Mucosa of descending colon (tissue), 3 donors: ENCODE data around the gene MORF4L1. TPM values are rescaled to one million over a fixed set of nuclear protein-coding genes. Genes with fewer than 3 reads are reported as not detected.
"Not testable (repeated sequence)": the region's sequence is repeated elsewhere in the genome, so short reads cannot be mapped to it uniquely, and the experiment has no call there.

Experiments used
- ATAC-seq: fragments of 200-7000 bp; cut with Tn5 transposase; one replicate; pipeline ENCODE4 v1.9.1; 2020; ENCODE audit warnings: mild to moderate bottlenecking, moderate library complexity
- DNase-seq, 3 donors: peaks; one replicate each; pipeline ENCODE4 v3.0.0-alpha.2; 2020
- H3K36me3 ChIP-seq: fragments of 200-600 bp; one replicate; pipeline ENCODE4 v1.8.0; 2021; ENCODE audit warnings: low read depth, mild to moderate bottlenecking
- H3K4me1 ChIP-seq: fragments of 200-600 bp; one replicate; pipeline ENCODE4 v1.8.0; 2021; ENCODE audit warnings: low read depth, mild to moderate bottlenecking
- H3K4me3 ChIP-seq: fragments of 200-600 bp; one replicate; pipeline ENCODE4 v1.8.0; 2021; ENCODE audit warnings: mild to moderate bottlenecking
- H3K9me3 ChIP-seq: fragments of 200-600 bp; one replicate; pipeline ENCODE4 v1.8.0; 2021; ENCODE audit warnings: mild to moderate bottlenecking
- CTCF ChIP-seq: fragments of 200-600 bp; IDR thresholded peaks from one replicate; pipeline ENCODE4 v1.8.0; 2022; ENCODE audit warnings: antibody characterized with exemption, mild to moderate bottlenecking
- intact Hi-C, 2 donors: fragments of 100-400 bp; cut with DNase I in 1 of 2; cut with micrococcal nuclease in 1 of 2; formaldehyde crosslinking; loops; one replicate each; pipeline versions ENCODE4 v1.11.0 to v1.11.1; 2022; cut with DNase I, micrococcal nuclease
- total RNA-seq, 3 donors: library from RNA; stranded (reverse); fragmentation: NEBNext Ultra II Directional in 2 of 3; extraction: Animal tissue kit (Norgen Biotek cat#: 25700) in 2 of 3; gene quantifications; one replicate each; pipeline versions ENCODE4 v1.2.1 to v1.2.4, GENCODE V29; 2021 to 2023
- donor health status: DM: no; HTN: no; CAD: no; lungs with moderate emphysema.
- donor health status: DM: no; HTN: no; CAD: no.
- donor health status: DM: no; HTN: yes; CAD: no.

Gene MORF4L1
- total RNA-seq, 3 donors from 2014 or later: 151 to 307 (median 188) TPM

GRCh38 chr15:78837131-78837530, 35.6 kb upstream of the MORF4L1 start:
- DNase-seq (no peak), ATAC-seq (no peak)
- Histone ChIP-seq H3K4me1 (no peaks in the 10 kb centered on the region), H3K4me3 (no peak overlapping the region), H3K36me3 (no peaks in the 10 kb centered on the region), H3K9me3 (no peaks in the 10 kb centered on the region)
- no peak for TF ChIP-seq CTCF
- intact Hi-C loops: no loop called here

- Histone ChIP-seq H3K4me3 (no peak overlapping the region), H3K4me1 (no peaks in the 10 kb centered on the region), H3K9me3 (no peaks in the 10 kb centered on the region), H3K36me3 (no peaks in the 10 kb centered on the region)
- intact Hi-C loops: no loop called here
- no peak for DNase-seq
- ATAC-seq: no peak
- TF ChIP-seq CTCF: no peak
These were observed 35.1 kb upstream of the MORF4L1 start for GRCh38 chr15:78837543-78837942.

- no peaks in the 10 kb centered on the region for H3K9me3 ChIP-seq
- no peaks in the 10 kb centered on the region for H3K4me1 ChIP-seq
- TF ChIP-seq CTCF: no peak
- peak; percentile 13 for ATAC-seq
- H3K4me3 ChIP-seq: no peak overlapping the region
- intact Hi-C loops: no loop called here
- DNase-seq: peak in 1 of 3 donors; percentile 13
- no peaks in the 10 kb centered on the region for H3K36me3 ChIP-seq
These were observed 34.2 kb upstream of the MORF4L1 start for GRCh38 chr15:78838489-78838888.

GRCh38 chr15:78839151-78839550, 33.5 kb upstream of the MORF4L1 start:
- intact Hi-C loops, H3K9me3 ChIP-seq, DNase-seq, H3K36me3 ChIP-seq, H3K4me1 ChIP-seq, H3K4me3 ChIP-seq, ATAC-seq: not testable (repeated sequence)

GRCh38 chr15:78840661-78841375, 31.9 kb upstream of the MORF4L1 start:
- ATAC-seq: peak; percentile 35
- intact Hi-C loops: no loop called here
- TF ChIP-seq CTCF: no peak
- Histone ChIP-seq H3K4me1 (no peaks in the 10 kb centered on the region), H3K36me3 (no peaks in the 10 kb centered on the region), H3K9me3 (no peaks in the 10 kb centered on the region), H3K4me3 (no peak overlapping the region)
- DNase-seq: no peak

GRCh38 chr15:78841376-78841706, 31.3 kb upstream of the MORF4L1 start:
- ATAC-seq (no peak), DNase-seq (no peak)
- Histone ChIP-seq H3K9me3 (no peaks in the 10 kb centered on the region), H3K36me3 (no peaks in the 10 kb centered on the region), H3K4me3 (no peak overlapping the region), H3K4me1 (no peaks in the 10 kb centered on the region)
- no peak for TF ChIP-seq CTCF
- intact Hi-C loops: no loop called here
